NCI-H1930 (cell line): ENCODE measurements around the gene PLXNB3.

Experiments used
- DNase-seq, 2 experiments: peaks; one replicate each; lab custom pipeline; 2025; lab: John Stamatoyannopoulos, UW

Gene PLXNB3

DNA sequence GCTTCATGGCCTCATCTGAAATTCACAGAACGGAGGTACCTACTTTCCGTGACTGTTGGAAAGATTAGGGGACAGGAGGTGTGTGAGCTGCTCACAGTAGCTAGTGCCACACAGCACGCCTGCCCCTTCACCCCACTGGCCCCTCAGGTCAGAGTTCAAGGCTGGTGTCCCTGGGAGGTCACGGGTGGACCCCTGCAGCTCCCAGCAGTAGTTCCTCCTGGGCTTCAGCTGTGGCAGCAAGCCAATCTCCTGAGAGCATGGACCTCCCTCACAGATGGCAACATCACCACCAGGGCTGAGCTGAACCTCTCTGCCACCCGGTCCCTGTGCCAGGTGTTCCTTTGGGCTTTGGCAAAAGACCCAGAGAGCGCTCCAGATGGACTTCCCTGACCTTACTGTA is 28.3 kb downstream of the PLXNB3 start:
- DNase-seq, result no peak

- no peak for DNase-seq
Measured at GRCh38 chrX:153793291-153793690, 29.2 kb downstream of the PLXNB3 start.

GRCh38 chrX:153794018-153794896 is 30.2 kb downstream of the PLXNB3 start, which contains the start of the genes IDH3G and SSR4:
IDH3G (minus strand) TSS chrX:153794375; CDS start chrX:153794326, 49 bp downstream.
SSR4 (plus strand) TSS chrX:153794668; CDS start chrX:153794688, 20 bp downstream.
- peak; percentile 91 to 96 for DNase-seq

GRCh38 chrX:153794897-153795816 is 31.1 kb downstream of the PLXNB3 start:
- no peak for DNase-seq

GRCh38 chrX:153797415-153798015 is 33.5 kb downstream of the PLXNB3 start:
- DNase-seq, result no peak

- DNase-seq, result no peak
Measured at GRCh38 chrX:153799326-153799725, 35.3 kb downstream of the PLXNB3 start.

DNA sequence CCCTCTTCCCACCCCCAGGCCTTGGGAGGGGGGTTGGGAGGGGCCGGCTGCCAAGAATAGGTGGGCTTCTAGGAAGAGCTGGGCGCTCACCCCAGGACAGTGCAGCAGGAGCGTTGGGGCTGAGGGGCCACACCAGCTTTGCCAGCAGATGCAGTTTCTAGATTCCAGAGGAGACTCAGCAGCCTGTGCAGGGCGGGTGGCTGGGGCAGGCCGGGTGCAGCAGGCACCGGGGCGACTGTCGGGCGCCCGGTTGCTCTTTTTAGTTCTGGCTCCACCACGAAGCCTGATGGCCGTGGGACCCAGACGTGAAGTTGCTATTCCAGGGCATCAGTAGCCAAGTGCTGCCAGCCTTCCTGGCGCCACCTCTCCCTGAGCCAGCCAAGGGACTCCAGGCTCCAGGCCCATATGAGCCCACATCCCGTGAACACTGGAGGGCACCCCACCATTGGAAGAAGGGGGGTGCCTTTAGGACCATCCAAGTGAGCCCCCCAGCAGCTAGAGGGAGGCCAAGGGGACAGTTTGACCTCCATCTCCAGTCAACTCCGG is 36.2 kb downstream of the PLXNB3 start:
- no peak for DNase-seq

DNA sequence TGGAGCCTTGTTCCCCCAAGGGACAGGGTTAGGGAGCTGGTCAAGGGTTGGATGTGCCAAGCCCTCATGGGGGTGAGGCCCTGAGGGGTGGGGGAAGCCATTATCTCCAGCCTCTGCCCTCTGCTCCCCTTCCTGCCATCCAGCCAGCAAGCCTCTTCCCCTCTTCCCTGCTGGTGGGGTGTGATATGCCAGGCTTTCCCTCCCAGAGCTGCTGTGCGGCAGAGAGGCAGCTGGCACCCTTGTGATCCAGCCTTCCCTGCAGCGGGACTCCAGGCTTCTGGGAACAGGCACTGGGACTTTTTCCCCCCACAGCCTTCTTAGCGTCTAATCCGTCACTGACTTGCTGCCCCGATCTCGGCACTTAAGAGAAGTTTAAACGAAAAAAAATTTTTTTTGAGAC is 36.7 kb downstream of the PLXNB3 start:
- no peak for DNase-seq

- DNase-seq, result no peak
Measured at GRCh38 chrX:153801669-153802068, 37.6 kb downstream of the PLXNB3 start.

- DNase-seq, result no peak
Measured at GRCh38 chrX:153802513-153803045, 38.5 kb downstream of the PLXNB3 start.

GRCh38 chrX:153803211-153804099 is 39.4 kb downstream of the PLXNB3 start:
- DNase-seq, result no peak

DNA sequence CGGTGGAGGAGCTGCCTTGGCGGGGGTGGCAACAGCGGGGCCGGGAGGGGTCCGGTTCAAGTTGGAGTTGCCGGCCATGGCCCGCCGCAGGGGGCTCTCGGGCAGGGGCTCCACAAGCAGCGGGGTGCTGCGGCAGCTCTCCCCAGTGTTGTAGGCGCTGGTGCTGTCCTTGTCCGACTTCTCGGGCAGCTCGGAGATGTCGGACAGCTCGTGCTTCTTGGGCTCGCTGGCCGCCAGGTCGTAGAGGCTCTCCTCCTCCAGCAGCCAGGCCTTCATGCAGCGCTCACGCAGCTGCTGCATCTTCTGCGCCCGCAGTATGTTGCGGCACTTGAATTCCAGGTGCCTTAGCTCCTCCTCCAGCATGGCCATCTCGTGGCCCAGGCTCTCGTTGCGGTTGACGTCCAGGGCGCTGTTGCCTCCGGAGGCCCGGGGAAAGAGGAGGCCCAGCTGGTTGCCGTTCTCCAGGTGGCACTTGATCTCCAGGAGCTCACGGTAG is 40.1 kb downstream of the PLXNB3 start:
- DNase-seq, result no peak

DNA sequence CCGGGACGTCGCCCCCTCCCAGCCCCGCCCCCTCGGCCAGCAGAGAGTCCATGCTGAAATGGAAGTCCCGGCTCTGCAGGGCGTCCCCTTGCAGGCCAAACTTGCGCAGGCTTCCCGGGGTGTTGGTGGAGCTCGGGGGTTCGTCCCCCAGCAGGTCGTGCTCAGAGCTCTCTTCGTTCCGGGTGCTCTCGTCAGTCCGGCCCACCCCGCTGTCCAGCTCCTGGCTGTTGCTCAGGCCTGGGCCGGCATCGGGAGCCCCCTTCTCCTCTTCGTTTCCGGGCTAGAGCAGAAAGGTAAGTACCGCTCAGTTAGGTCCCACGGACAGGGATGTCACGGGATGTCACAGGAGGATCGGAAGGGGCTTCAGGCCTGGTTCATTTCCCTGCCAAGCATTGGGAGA is 40.6 kb downstream of the PLXNB3 start:
- DNase-seq, result no peak

GRCh38 chrX:153805436-153805835 is 41.4 kb downstream of the PLXNB3 start:
- DNase-seq, result no peak

- no peak for DNase-seq
Measured at GRCh38 chrX:153806999-153807575, 43.0 kb downstream of the PLXNB3 start.

GRCh38 chrX:153807976-153808375 is 43.9 kb downstream of the PLXNB3 start:
- DNase-seq, result no peak

DNA sequence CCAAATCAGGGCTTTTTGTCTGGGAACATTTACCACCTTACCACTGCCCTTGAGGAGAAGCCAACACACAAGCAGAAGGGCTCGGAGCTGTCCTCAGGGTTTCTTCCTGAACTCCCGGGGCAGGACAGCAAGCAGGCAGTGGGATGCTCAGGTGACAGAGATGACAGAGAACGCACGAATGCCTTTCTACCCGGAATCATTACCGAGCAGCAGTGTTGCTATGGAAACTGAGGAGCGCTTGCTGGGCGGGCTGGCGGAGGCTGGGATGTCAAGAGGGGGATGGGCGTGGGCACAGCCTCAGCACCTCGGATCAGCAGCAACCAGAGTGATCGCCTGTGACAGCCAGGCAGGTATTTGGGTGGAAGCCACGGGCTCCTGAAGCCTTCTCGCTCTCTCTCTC is 48.2 kb downstream of the PLXNB3 start:
- no peak for DNase-seq

DNA sequence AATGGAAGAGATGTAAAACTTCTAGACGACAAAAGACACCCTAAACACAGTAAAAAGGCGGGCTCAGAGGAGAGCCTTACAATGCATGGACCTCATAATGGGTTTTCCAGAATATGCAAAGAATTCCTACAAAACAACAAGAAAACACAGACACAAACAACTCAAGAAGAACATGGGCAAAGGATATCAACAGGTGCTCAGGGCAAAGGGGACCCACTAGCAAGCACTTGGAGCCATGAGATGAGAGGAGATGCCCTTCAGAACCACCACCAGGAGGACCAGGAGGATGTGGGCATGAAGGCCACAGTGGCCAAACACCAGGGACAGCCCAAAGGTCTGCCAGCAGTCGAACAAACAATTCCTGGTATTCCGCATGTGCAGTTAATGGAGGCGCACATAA is 49.1 kb downstream of the PLXNB3 start:
- DNase-seq, result no peak

DNA sequence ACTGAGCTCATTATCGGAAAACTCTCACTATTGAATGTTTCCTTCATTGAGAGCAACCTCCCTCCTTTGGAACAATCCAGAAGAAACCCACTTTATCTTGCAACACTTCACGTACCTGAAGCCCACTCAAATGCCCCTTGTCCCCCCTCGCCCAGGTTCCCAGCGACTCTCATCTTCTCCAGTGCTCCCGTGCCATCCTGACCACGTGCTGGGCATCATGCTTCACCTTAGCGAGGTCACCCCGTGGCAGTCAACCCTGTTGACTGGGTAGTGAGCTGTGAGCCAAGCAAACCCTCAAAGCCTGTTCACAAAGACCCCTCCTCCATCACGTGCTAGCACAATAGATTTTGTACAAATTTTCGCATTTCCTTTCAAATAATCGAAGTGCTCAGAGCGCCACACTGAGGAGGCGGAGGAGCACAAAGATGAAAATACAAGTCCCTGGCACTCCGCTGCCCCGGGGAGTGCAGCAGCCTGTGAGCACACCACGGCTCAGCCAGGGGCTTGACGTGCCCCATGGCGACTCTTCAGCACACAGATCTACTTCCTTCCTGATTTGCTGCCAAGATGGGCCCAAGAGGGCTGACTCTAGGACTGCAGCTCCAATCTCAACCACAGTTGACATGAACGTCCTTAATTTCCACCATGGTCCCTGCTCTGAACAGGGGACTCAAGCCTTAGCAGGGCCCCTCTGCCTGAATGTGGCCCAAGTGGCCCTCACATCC is 50.7 kb downstream of the PLXNB3 start:
- DNase-seq, result no peak
